ENCODE measurements around the gene NAA38.

Gene NAA38

GRCh38 chr17:7856011-7856810 lies 1.1 kb downstream of the NAA38 start:
- H3K4me3 ChIP-seq (ENCODE audit: low read depth, low read length): peak overlapping the region; percentile 78
- TF ChIP-seq CTCF (IDR thresholded peaks at IDR 0.05; ENCODE audit: insufficient read depth, low read depth, low read length, missing control alignments): no peak
- peak; percentile 71 for DNase-seq (ENCODE audit: low read depth)

- no peak for TF ChIP-seq CTCF (IDR thresholded peaks at IDR 0.05; ENCODE audit: insufficient read depth, low read depth, low read length, missing control alignments)
- DNase-seq (ENCODE audit: low read depth): no peak
- peak overlapping the region; percentile 78 for H3K4me3 ChIP-seq (ENCODE audit: low read depth, low read length)
Measured at GRCh38 chr17:7855660-7856010, 1.7 kb downstream of the NAA38 start.

- peak within 1 kb of the TSS; percentile 78 for H3K4me3 ChIP-seq (ENCODE audit: low read depth, low read length)
- no peak for TF ChIP-seq CTCF (IDR thresholded peaks at IDR 0.05; ENCODE audit: insufficient read depth, low read depth, low read length, missing control alignments)
- DNase-seq (ENCODE audit: low read depth): no peak
Measured at GRCh38 chr17:7854851-7855659, 2.3 kb downstream of the NAA38 start, which contains the start of gene TMEM88. TMEM88 (plus strand) TSS chr17:7855066; CDS start chr17:7855075, 9 bp downstream.

- no peak overlapping the region for H3K4me3 ChIP-seq (ENCODE audit: low read depth, low read length)
- no peak for TF ChIP-seq CTCF (IDR thresholded peaks at IDR 0.05; ENCODE audit: insufficient read depth, low read depth, low read length, missing control alignments)
- DNase-seq (ENCODE audit: low read depth): no peak
Measured at GRCh38 chr17:7854078-7854777, 3.1 kb downstream of the NAA38 start.

GRCh38 chr17:7853691-7854038 lies 3.7 kb downstream of the NAA38 start:
- no peak for DNase-seq (ENCODE audit: low read depth)
- no peak overlapping the region for H3K4me3 ChIP-seq (ENCODE audit: low read depth, low read length)

More at GRCh38 chr17:7853691-7854038, 3.7 kb downstream of the NAA38 start:
- no peak for TF ChIP-seq CTCF (IDR thresholded peaks at IDR 0.05; ENCODE audit: insufficient read depth, low read depth, low read length, missing control alignments)
